HFF-Myc (cell line): Measurements from ENCODE around the gene PCDHA2.
"Not testable (repeated sequence)": the region's sequence is repeated elsewhere in the genome, so short reads cannot be mapped to it uniquely, and the experiment has no call there.

Source experiments
- DNase-seq: peaks from one replicate; pipeline ENCODE4 v3.0.0-alpha.2; 2011; ENCODE audit warnings: low read depth; ENCODE audit errors: extremely low read depth
- H3K4me3 ChIP-seq: replicated peaks from 2 replicates; pipeline ENCODE4 v1.5.1; 2011; ENCODE audit warnings: low read depth, mild to moderate bottlenecking, control low read depth, low read length
- CTCF ChIP-seq: IDR thresholded peaks from 2 replicates; pipeline ENCODE4 v1.5.1; 2012; ENCODE audit warnings: mild to moderate bottlenecking, low read depth, low read length, control low read depth; ENCODE audit errors: missing control alignments

PCDHA2 gene

GRCh38 chr5:140806834-140807775 is 12.5 kb downstream of the PCDHA2 start, which contains the start of gene PCDHA4:
Gene PCDHA4, plus strand, starts transcription at chr5:140807068.
- DNase-seq, result no peak
- TF ChIP-seq CTCF, result peak; percentile 48
- no peak within 1 kb of the TSS for H3K4me3 ChIP-seq

GRCh38 chr5:140808241-140808888 is 13.7 kb downstream of the PCDHA2 start:
- not testable (repeated sequence) for H3K4me3 ChIP-seq, DNase-seq

- DNase-seq, result no peak
- no peak for TF ChIP-seq CTCF
- H3K4me3 ChIP-seq, result no peak overlapping the region
These were observed 14.2 kb downstream of the PCDHA2 start for GRCh38 chr5:140808889-140809291.

GRCh38 chr5:140821375-140822280 is 27.0 kb downstream of the PCDHA2 start, which contains the start of gene PCDHA5:
Gene PCDHA5, plus strand, starts transcription at chr5:140821613.
- TF ChIP-seq CTCF, result peak; percentile 66
- no peak within 1 kb of the TSS for H3K4me3 ChIP-seq
- DNase-seq, result no peak

GRCh38 chr5:140822281-140822629 is 27.6 kb downstream of the PCDHA2 start:
- no peak for DNase-seq
- no peak for TF ChIP-seq CTCF

GRCh38 chr5:140822969-140823368 is 28.3 kb downstream of the PCDHA2 start:
- H3K4me3 ChIP-seq, DNase-seq: not testable (repeated sequence)

More at GRCh38 chr5:140822281-140822629, 27.6 kb downstream of the PCDHA2 start:
- no peak overlapping the region for H3K4me3 ChIP-seq

- DNase-seq, result no peak
- no peak for TF ChIP-seq CTCF
- no peak overlapping the region for H3K4me3 ChIP-seq
These were observed 28.8 kb downstream of the PCDHA2 start for GRCh38 chr5:140823475-140823874.
